Activated CD4-positive, CD25-positive, alpha-beta regulatory T cell (primary cell): ENCODE data around the gene ARHGEF40.
"Not testable (repeated sequence)": the region's sequence is repeated elsewhere in the genome, so short reads cannot be mapped to it uniquely, and the experiment has no call there.

Experiments used
- DNase-seq, 4 experiments: peaks; one replicate each; lab custom pipeline; 2025; lab: John Stamatoyannopoulos, UW

ARHGEF40 gene

GRCh38 chr14:21039585-21040369 is 30.3 kb upstream of the ARHGEF40 start:
- DNase-seq = no peak

- no peak for DNase-seq
Observed at GRCh38 chr14:21040370-21040925, 29.7 kb upstream of the ARHGEF40 start.

- not testable (repeated sequence) for DNase-seq
Observed at GRCh38 chr14:21040941-21041340, 29.2 kb upstream of the ARHGEF40 start.

GRCh38 chr14:21041676-21042433 is 28.2 kb upstream of the ARHGEF40 start, which contains the start of gene RNASE7:
Gene RNASE7, plus strand, starts transcription at chr14:21042362. Its CDS starts 631 bp downstream, at chr14:21042993.
- DNase-seq = no peak

GRCh38 chr14:21042918-21043317 is 27.2 kb upstream of the ARHGEF40 start:
- no peak for DNase-seq

GRCh38 chr14:21043387-21043973 is 26.6 kb upstream of the ARHGEF40 start:
- no peak for DNase-seq

GRCh38 chr14:21043974-21044618 is 26.0 kb upstream of the ARHGEF40 start:
- no peak for DNase-seq

GRCh38 chr14:21047378-21047781 is 22.7 kb upstream of the ARHGEF40 start:
- DNase-seq = no peak

GRCh38 chr14:21048638-21049037 is 21.5 kb upstream of the ARHGEF40 start:
- DNase-seq = no peak

GRCh38 chr14:21049271-21049673 is 20.8 kb upstream of the ARHGEF40 start:
- DNase-seq = no peak

- DNase-seq = no peak
Observed at GRCh38 chr14:21050597-21050996, 19.5 kb upstream of the ARHGEF40 start.

GRCh38 chr14:21053184-21054122 is 16.7 kb upstream of the ARHGEF40 start:
- DNase-seq = no peak

GRCh38 chr14:21054123-21054767 is 15.9 kb upstream of the ARHGEF40 start:
- DNase-seq = no peak

GRCh38 chr14:21054768-21055145 is 15.3 kb upstream of the ARHGEF40 start:
- no peak for DNase-seq

GRCh38 chr14:21055432-21056117 is 14.5 kb upstream of the ARHGEF40 start:
- no peak for DNase-seq

GRCh38 chr14:21056520-21057163 is 13.5 kb upstream of the ARHGEF40 start:
- DNase-seq = no peak

GRCh38 chr14:21057803-21058675 is 12.1 kb upstream of the ARHGEF40 start, which contains the start of gene RNASE8:
Gene RNASE8, plus strand, starts transcription at chr14:21057822. Its CDS starts 71 bp downstream, at chr14:21057893.
- DNase-seq = no peak

- DNase-seq = no peak
Observed at GRCh38 chr14:21058903-21059302, 11.2 kb upstream of the ARHGEF40 start.
